SJCRH30 (cell line): ENCODE measurements around the gene MMP21. TPM values are rescaled to one million over a fixed set of nuclear protein-coding genes. Genes with fewer than 3 reads are reported as not detected.

ENCODE experiments used
- DNase-seq, 2 experiments: peaks; one replicate each; pipeline ENCODE4 v3.0.0-alpha.2; 2015 to 2020
- H3K27ac ChIP-seq: fragments of 250-450 bp; sonication (Bioruptor Pico); 2 replicates; pipeline ENCODE4 v1.5.1; 2020; ENCODE audit warnings: mild to moderate bottlenecking, moderate library complexity
- H3K27me3 ChIP-seq: fragments of 250-450 bp; sonication (Bioruptor Pico); 2 replicates; pipeline ENCODE4 v1.5.1; 2020; ENCODE audit warnings: mild to moderate bottlenecking, moderate library complexity
- H3K36me3 ChIP-seq: fragments of 250-450 bp; sonication (Bioruptor Pico); 2 replicates; pipeline ENCODE4 v1.5.1; 2020; ENCODE audit warnings: mild to moderate bottlenecking, moderate library complexity
- H3K4me1 ChIP-seq: fragments of 250-450 bp; sonication (Bioruptor Pico); 2 replicates; pipeline ENCODE4 v1.5.1; 2020; ENCODE audit warnings: mild to moderate bottlenecking, moderate library complexity
- H3K4me3 ChIP-seq: fragments of 250-450 bp; sonication (Bioruptor Pico); 2 replicates; pipeline ENCODE4 v1.5.1; 2020; ENCODE audit warnings: mild to moderate bottlenecking, moderate library complexity
- H3K9me3 ChIP-seq: fragments of 250-450 bp; sonication (Bioruptor Pico); replicated peaks from 2 replicates; pipeline ENCODE4 v1.5.1; 2020; ENCODE audit warnings: mild to moderate bottlenecking, moderate library complexity
- total RNA-seq: library from RNA; depleted of rRNA; stranded (reverse); fragments of >200 nt; shearing (Covaris generic); gene quantifications from 2 replicates; pipeline ENCODE4 v1.2.3, GENCODE V29; 2014

Gene MMP21
- total RNA-seq, 1 experiment from 2014 or later, result not detected

DNA sequence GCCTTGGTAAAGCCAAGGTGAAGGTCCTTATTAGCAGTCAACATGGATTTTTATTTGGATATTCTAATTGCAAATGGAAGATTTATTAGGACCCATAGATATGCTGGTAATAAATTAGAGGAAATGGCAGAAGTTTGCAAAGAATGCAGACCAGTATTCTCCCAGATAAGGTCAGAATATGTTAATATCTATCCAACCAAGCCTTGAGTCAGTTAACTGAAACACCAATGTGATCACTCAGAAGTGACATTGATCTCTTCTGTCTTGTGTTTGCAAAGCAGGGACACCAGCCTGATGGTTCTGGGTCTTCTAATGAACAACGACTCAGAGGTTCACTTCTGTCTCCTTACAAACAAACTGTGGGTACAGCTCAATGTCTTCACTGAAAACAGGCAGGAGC is 26.0 kb upstream of the MMP21 start:
- Histone ChIP-seq H3K27me3 (no peaks in the 10 kb centered on the region), H3K27ac (no peak overlapping the region), H3K9me3 (no peaks in the 10 kb centered on the region), H3K4me1 (no peaks in the 10 kb centered on the region), H3K36me3 (no peaks in the 10 kb centered on the region), H3K4me3 (no peak overlapping the region)
- DNase-seq, result no peak

DNA sequence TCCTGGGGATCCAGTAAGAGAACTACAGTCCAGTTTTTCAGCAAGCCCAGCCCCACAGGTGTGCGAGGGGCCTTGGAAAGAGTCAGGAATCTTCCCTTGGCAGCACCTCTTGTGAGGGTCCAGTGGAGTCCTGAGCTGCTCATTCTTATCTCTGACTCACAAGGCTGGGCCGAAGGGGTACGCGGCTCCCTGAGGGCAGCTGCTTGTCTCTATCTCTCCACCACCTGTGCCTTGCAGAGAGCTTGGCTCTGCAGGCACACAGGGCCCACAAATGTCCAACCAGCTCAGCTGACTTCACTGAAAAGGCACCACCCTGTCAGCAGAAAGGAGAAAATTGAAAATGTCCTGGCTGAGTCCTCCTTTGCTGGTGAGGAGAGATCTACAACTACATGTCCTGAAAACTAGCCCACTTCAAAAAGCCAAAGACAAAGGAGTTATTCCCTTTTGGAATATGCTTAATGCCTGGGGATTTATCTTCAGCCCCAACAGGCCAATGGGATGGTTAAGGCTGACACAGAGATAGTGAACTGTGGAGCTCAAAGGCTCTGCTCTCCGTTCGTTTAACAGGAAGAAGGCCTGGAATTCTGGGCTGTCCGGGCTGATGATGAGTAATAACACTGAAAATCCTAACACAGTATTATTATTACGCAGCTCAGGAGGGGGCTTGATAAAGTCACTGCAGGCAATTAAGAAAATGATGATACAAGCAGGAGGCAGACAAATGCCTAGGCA is 24.0 kb upstream of the MMP21 start:
- Histone ChIP-seq H3K9me3 (no peaks in the 10 kb centered on the region), H3K4me3 (no peak overlapping the region), H3K27me3 (no peaks in the 10 kb centered on the region), H3K4me1 (no peaks in the 10 kb centered on the region), H3K27ac (no peak overlapping the region), H3K36me3 (no peaks in the 10 kb centered on the region)
- no peak for DNase-seq

DNA sequence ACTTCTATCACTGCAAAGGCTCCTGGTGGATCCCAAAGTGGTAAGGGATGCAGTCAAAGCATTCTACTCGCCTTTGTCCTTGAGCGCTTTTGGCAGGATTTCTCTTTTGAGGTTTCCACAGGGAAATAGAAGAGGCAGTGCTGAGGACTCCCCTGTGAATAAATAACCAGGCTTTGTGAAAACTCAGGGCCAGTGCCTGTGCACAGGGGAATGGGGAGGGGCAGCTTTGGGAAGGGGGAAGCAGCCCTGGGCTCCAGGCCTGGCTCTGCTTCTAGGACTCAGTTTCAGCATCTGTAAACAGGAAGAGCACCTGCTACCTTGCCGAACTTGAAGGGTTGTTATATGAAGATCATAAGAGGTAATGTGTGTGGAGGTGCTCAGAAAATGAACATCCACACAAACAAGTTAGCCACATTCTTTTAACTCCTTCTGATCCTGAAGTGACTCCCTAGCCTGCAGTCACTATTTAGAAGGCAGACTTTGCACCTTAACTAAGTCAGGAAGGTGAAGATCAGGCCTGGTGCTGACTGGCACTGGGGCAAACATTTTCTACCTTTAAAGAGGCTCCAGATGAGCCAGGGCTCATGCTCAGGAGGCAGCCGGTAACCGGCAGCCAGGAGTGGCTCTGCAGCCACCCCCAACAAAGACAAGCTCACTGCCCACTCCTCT is 22.5 kb upstream of the MMP21 start:
- Histone ChIP-seq H3K9me3 (no peaks in the 10 kb centered on the region), H3K27ac (no peak overlapping the region), H3K36me3 (no peaks in the 10 kb centered on the region), H3K27me3 (no peaks in the 10 kb centered on the region), H3K4me1 (no peaks in the 10 kb centered on the region), H3K4me3 (no peak overlapping the region)
- DNase-seq, result no peak

DNA sequence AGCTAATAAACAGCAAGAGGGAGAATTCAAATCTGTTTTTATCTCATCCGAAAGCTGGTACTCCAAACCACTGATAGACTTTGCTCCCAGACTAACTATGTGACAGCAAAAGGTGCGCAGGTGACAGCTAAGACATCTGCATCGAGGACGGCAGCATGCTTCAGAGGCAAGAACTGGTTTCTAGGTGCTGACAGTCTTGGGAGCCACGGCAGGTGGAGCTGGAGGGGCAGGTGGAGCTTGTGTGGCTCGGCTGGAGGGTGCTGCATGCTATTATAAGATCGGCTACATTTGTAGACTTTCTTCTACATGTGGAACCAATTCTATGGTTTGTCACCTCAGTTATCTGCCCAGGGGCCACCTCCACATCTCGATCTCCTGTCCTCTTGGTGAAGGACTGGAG is 21.8 kb upstream of the MMP21 start:
- DNase-seq, result no peak
- H3K4me1 ChIP-seq, result no peaks in the 10 kb centered on the region
- no peaks in the 10 kb centered on the region for H3K27me3 ChIP-seq
- no peaks in the 10 kb centered on the region for H3K9me3 ChIP-seq
- H3K4me3 ChIP-seq, result no peak overlapping the region
- no peak overlapping the region for H3K27ac ChIP-seq
- H3K36me3 ChIP-seq, result no peaks in the 10 kb centered on the region

DNA sequence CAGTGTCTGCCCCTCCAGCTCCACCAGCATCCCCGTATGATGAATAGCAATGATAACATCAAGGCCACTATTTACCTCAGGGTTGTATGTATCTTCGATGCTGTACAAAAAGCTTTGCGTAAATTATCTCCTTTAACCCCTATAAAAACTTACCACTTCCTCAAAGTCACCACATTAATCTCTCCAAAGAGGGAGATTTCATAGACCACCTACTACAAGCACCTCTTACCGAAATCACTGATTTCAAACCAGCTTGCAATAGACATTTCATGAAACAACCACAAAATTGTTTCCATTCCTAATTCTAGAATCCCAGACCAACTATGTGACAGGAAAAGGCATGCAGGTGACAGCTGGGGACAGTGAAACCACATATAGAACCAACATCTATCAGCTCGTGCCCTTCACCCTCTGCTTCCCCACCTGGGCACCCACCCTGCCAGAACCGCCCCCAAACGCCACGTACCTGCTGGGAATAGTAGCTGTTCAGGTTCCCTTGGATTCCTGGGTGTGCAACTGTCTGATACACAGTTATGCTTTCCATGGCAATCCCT is 20.1 kb upstream of the MMP21 start:
- Histone ChIP-seq H3K27me3 (no peaks in the 10 kb centered on the region), H3K27ac (no peak overlapping the region), H3K4me3 (no peak overlapping the region), H3K36me3 (no peaks in the 10 kb centered on the region), H3K4me1 (no peaks in the 10 kb centered on the region), H3K9me3 (no peaks in the 10 kb centered on the region)
- no peak for DNase-seq

DNA sequence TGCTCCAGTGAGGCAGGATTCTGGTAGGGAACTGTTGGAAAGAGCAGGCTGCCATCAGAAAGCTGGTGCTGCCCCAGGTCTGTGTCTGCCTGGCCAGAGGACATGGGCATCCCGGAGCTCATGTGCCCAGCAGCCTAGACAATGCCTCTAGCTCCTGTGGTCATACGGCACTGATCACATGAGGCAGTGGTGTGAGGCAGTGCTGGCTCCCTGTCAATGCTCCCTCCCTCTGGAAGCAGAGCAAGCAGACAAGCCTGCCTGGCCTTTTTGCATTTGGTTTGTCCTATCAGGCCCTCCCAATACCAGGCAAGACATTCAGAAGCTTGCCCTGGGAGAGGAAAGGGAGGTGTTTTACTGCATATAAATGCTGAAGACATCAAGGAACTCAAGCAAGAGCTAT is 19.5 kb upstream of the MMP21 start:
- Histone ChIP-seq H3K4me1 (no peaks in the 10 kb centered on the region), H3K4me3 (no peak overlapping the region), H3K27ac (no peak overlapping the region), H3K27me3 (no peaks in the 10 kb centered on the region), H3K36me3 (no peaks in the 10 kb centered on the region), H3K9me3 (no peaks in the 10 kb centered on the region)
- DNase-seq, result no peak

DNA sequence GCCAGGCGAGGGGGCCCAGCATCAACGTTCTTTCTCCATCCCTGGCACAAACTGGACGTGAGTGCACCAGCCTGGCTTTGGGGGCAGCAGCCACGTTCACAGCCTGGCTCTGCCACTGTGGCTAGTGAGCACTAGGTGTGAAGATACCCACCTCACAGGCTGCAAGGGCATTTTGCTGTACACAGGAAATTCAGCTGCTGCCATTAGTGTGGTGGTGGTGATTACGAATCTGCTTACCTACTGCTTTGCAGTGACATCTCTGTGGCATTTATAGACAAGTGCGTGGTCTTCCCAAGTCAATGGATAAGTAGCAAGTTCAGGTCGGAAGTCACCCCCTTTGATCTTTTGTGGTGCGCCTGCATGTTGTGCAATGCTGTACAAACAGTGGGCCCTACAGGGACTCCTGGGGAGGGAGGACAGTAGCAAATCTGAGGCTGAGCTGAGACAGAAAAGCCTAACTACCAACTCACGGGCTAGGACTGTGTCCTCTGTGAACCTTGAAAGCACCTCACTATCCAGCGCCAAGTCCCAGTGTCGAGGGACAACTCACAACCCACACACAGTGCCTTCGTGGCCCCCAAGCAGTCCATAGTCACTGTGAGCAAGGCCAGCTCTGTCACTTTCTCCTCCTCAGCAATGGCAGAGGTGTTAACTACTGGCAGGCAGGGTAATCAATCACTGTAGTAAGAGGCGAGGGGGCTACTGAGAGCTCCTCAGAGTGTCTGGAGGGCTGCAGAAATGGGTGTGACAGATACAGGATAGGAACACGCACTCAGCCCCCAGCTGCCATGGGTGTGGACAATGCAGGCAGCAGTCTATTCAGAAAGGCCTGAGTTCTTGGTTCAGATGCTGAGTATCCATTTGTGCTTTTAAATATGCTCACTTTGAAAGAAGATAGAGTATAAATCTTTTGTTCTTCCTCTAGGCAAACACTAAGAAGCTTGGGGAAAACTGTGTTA is 17.0 kb upstream of the MMP21 start:
- Histone ChIP-seq H3K4me1 (no peaks in the 10 kb centered on the region), H3K27ac (no peak overlapping the region)
- DNase-seq, result no peak

DNA sequence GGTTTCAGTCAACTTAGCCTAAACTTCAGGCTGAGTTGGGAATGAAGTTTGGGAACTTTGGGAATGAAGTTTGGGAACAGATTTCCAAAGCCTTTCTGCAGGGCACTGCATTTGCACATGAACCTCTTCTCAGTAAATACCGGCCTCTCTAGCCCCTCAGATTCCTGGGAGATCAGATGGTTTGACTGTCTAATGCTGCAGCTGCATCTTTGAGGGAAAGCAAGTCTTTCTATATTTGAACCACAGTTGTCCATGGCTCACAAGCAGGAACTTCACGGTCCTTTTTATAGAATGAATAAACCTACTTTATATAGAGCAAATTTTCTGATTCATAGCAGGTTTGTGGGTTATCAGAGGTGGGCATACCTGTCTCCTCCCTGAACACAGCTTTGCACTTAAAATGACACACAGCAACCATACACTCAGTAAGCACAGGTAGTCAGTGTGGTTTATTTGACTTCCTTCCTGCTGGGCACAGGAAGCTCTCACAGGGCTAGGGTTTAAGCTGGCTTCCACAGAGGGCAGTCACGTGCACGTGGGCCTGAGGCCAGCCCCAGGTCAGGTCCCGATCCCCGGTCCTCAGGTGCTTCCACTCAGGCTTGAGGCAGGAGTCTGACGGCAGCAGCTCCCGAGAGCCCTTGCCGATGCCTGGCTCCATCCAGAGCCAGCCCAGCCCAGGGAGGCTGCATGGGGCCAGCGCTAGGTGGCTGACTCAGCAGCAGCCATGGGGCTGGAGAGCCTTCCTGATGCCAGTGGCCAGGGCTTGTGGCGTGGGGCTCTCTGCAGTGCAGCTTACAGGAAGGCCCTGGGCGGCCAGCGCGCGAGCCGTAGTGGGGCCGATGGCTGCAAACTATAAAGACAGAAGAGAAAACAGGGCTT is 12.8 kb upstream of the MMP21 start:
- Histone ChIP-seq H3K36me3 (no peaks in the 10 kb centered on the region), H3K9me3 (no peaks in the 10 kb centered on the region), H3K4me1 (no peaks in the 10 kb centered on the region; the same call in 1 of the 2 replicates), H3K27me3 (no peaks in the 10 kb centered on the region), H3K27ac (no peak overlapping the region), H3K4me3 (no peak overlapping the region)
- no peak for DNase-seq

More for the DNA sequence above, 17.0 kb upstream of the MMP21 start:
- Histone ChIP-seq H3K36me3 (no peaks in the 10 kb centered on the region), H3K4me3 (no peak overlapping the region), H3K27me3 (no peaks in the 10 kb centered on the region), H3K9me3 (no peaks in the 10 kb centered on the region)

DNA sequence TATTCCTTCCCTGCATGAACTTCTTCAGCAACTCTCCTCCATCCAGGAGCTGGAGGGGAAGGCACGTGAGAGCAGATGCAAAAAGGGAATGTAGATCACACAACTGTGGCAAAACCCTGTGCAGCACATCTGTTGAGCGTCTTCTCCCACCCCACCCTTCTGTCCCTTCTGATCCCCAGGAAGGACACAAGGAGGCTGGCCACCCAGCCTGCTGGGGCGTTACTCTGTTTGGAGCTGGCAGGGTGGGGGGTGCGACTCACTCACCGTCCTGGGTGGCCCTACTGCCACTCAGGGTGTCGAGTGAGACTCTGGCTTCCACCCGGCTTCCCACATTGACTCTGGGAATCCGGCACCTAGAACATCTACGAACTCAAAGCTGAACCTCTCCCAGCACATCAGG is 10.2 kb upstream of the MMP21 start:
- Histone ChIP-seq H3K27me3 (no peaks in the 10 kb centered on the region), H3K4me1 (no peaks in the 10 kb centered on the region; the same call in 1 of the 2 replicates), H3K4me3 (no peak overlapping the region), H3K27ac (no peak overlapping the region), H3K9me3 (no peaks in the 10 kb centered on the region), H3K36me3 (no peaks in the 10 kb centered on the region)
- no peak for DNase-seq

DNA sequence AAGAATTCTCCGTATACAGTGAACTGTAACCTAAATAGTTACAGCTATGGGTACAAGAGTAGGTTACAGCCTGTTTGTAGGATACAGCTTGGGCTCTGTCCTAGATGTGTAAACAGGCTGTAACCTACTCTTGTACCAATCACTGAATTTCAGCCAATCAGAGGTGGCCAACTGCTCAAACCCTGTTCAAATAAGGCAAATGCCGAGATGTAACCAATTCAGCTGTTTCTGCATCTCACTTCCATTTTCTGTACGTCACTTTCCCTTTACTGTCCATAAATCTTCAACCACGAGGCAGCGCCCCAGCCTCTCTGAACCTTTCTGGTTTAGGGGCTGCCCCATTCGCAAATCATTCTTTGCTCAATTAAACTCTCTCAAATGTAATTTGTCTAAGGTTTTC is 8.3 kb upstream of the MMP21 start:
- no peaks in the 10 kb centered on the region for H3K36me3 ChIP-seq
- peak; percentile 48 to 64 for DNase-seq
- no peaks in the 10 kb centered on the region for H3K27me3 ChIP-seq
- no peaks in the 10 kb centered on the region; the same call in 1 of the 2 replicates for H3K4me1 ChIP-seq
- peak overlapping the region; percentile 25 for H3K27ac ChIP-seq
- no peak overlapping the region for H3K4me3 ChIP-seq
- H3K9me3 ChIP-seq, result no peaks in the 10 kb centered on the region

DNA sequence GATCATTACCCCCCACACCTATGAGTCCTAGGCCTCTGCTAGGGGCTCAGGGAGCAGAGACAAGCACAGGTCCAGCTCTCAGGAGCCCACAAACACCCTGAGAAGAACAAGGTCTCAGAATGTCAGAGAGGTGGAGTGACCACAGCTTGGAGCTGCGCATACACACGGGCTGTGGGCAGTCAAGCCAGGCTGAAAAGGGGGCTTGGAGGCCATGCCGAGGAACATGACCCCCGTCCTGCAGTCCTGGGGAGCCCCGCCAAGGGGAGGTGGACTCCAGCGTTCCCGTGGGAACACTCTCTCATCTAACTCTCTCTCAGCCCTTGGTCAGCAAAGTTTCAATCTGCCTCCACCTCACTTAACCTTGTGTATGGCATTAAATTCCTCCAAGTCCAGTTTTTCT is 7.8 kb upstream of the MMP21 start:
- Histone ChIP-seq H3K36me3 (no peaks in the 10 kb centered on the region), H3K4me1 (no peaks in the 10 kb centered on the region; the same call in 1 of the 2 replicates), H3K9me3 (no peaks in the 10 kb centered on the region), H3K27me3 (no peaks in the 10 kb centered on the region), H3K27ac (peak overlapping the region; percentile 25), H3K4me3 (no peak overlapping the region)
- DNase-seq, result no peak

DNA sequence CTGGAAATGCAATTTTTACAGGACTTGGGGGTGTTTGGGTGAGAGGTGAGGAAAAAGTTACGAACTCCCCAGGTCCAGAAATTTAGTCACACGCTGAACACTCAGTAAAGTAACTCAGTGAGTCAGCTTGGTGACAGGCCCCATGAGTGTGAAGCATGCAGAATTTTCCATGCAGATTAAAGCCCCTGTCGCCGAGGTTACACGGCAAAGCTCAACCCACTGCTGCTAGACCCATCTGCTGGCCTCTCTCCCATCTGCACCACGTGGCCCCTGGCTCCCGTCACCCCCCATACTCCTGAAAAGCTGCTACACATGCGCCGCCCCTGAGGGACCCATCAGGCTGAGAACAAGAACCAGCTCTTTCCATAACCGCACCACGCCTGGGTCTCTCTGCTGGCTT is 7.0 kb upstream of the MMP21 start:
- no peaks in the 10 kb centered on the region; the same call in 1 of the 2 replicates for H3K4me1 ChIP-seq
- no peak overlapping the region for H3K4me3 ChIP-seq
- no peaks in the 10 kb centered on the region for H3K27me3 ChIP-seq
- H3K27ac ChIP-seq, result no peak overlapping the region
- peak in 1 of 2 experiments; percentile 8 for DNase-seq
- H3K36me3 ChIP-seq, result no peaks in the 10 kb centered on the region
- no peaks in the 10 kb centered on the region for H3K9me3 ChIP-seq

DNA sequence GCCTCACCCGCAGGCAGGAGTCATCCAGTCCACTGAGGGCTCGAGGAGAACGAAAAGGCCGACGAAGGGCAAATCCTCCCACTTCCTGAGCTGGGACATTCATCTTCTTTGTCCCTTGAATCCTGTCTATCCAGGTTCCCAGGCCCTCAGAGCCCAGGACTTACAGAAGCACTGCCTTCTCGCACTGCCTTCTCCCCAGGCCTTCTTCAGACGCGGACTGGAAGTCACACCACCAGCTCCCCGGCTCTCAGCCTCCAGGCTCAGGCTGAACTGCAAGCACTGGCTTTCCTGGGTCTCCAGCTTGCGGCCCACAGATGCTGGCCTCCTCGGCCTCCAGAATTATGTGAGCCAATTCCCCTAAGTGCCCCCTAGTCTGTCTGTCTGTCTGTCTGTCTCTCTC is 6.4 kb upstream of the MMP21 start:
- DNase-seq, result no peak
- no peak overlapping the region for H3K27ac ChIP-seq
- H3K4me3 ChIP-seq, result no peak overlapping the region
- no peaks in the 10 kb centered on the region for H3K27me3 ChIP-seq
- H3K36me3 ChIP-seq, result no peaks in the 10 kb centered on the region
- no peaks in the 10 kb centered on the region for H3K9me3 ChIP-seq
- H3K4me1 ChIP-seq, result no peaks in the 10 kb centered on the region; the same call in 1 of the 2 replicates

DNA sequence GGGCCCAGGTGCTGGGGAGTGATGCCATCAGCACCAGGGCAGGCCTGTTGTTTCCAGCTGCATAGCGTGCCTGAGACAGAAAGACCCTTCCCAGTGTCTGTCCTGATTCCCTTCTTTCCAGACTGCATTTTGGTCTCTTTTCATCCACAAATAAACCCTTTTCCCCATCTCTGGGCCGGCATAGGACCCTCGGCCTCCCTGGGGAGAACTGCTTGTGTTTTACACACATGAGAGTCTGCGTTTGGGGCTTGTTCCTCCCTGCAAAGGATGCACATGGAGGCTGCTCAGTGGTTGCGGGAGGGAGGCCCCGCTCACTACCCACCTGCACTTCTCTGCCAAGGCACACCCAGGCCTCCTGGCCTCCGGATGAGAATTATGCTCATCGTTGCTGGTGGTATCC is 5.8 kb upstream of the MMP21 start:
- DNase-seq, result no peak
- H3K27ac ChIP-seq, result no peak overlapping the region
- H3K9me3 ChIP-seq, result no peaks in the 10 kb centered on the region
- H3K36me3 ChIP-seq, result no peaks in the 10 kb centered on the region
- H3K27me3 ChIP-seq, result no peaks in the 10 kb centered on the region
- H3K4me3 ChIP-seq, result no peak overlapping the region
- no peaks in the 10 kb centered on the region; the same call in 1 of the 2 replicates for H3K4me1 ChIP-seq
